Measurements from ENCODE around the gene PHF23.

DNA sequence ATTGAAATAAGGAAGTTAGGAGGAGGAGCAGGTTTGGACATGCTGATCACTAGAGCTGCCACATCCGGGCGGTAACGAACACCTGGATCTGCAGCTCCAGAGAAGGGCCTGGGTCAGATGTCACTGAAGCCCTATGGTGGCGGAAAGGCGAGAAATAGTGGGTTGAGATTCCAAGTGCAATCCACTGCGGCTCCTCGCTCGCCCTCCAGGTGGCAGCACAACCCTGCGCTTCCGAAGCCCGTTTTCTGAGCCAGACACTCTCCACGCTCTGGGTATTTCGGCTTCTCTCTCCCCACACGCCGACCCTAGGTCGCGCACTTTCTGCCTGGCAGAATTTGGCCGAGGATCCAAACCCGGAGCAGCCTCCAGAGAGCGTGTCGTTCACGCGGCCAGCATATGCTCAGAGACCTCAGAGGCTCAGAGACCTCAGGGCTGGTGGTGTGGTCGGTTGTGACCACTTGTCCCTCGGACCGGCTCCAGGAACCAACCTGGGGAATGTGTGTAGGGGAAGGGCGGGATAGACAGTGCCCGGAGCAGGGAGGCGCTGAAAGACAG, 41.3 kb upstream of the PHF23 start:
- peak in 1 of 3 donors; percentile 98 for TF ChIP-seq CTCF (IDR thresholded peaks at IDR 0.05)
- TF ChIP-seq POLR2A (IDR thresholded peaks at IDR 0.05): no peak
